Stimulated activated naive CD8-positive, alpha-beta T cell treated with anti-CD3 and anti-CD28 coated beads, Interleukin-15, Interleukin-2, amounts not matched to agents 100 ng/mL and 50 ng/mL, for 24 hours (primary cell): ENCODE results near the gene PLCB2.

Source experiments
- H3K27ac Mint-ChIP-seq: one replicate; pipeline ENCODE4 v1.8.0; 2021; ENCODE audit warnings: mild to moderate bottlenecking, mixed read lengths
- H3K27me3 Mint-ChIP-seq: one replicate; pipeline ENCODE4 v1.8.0; 2021; ENCODE audit warnings: mixed read lengths
- H3K36me3 Mint-ChIP-seq: one replicate; pipeline ENCODE4 v1.8.0; 2021; ENCODE audit warnings: low read depth, mixed read lengths
- H3K4me1 Mint-ChIP-seq: one replicate; pipeline ENCODE4 v1.8.0; 2021; ENCODE audit warnings: low read depth, mixed read lengths
- H3K4me3 Mint-ChIP-seq: one replicate; pipeline ENCODE4 v1.8.0; 2021; ENCODE audit warnings: mild to moderate bottlenecking, mixed read lengths
- H3K9me3 Mint-ChIP-seq: one replicate; pipeline ENCODE4 v1.8.0; 2021; ENCODE audit warnings: mixed read lengths

The PLCB2 gene

DNA sequence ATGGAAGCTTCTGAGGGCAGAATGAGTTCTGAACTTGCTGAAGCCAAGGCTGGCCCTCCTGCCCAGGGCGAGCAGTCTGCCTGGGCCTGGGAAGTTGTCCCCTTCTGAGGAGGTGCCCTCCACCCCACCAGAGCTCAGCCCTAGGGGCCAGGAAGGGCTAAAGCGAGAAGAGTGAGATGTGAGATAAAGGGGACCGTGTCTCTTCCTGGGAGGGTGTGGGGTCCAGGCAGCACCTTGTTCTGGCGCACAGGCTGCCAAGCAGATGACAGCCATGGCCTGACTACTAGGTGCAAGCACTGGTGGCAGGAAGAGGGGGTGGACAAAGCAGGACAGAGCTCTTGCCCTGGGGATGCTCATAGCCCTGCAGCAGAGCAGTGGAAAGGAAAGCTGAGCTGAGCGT is 65.1 kb downstream of the PLCB2 start:
- H3K27me3 Mint-ChIP-seq = peaks cover 16% of the 10 kb centered on the region
- no peak overlapping the region for H3K4me3 Mint-ChIP-seq
- H3K36me3 Mint-ChIP-seq = no peaks in the 10 kb centered on the region
- no peak overlapping the region for H3K27ac Mint-ChIP-seq
- no peaks in the 10 kb centered on the region for H3K9me3 Mint-ChIP-seq
- peaks cover 6% of the 10 kb centered on the region for H3K4me1 Mint-ChIP-seq

GRCh38 chr15:40242213-40242599 is 65.5 kb downstream of the PLCB2 start:
- peaks cover 16% of the 10 kb centered on the region for H3K27me3 Mint-ChIP-seq

GRCh38 chr15:40241269-40242212 is 66.2 kb downstream of the PLCB2 start:
- no peaks in the 10 kb centered on the region for H3K36me3 Mint-ChIP-seq
- H3K27me3 Mint-ChIP-seq = peaks cover 16% of the 10 kb centered on the region
- peaks cover 6% of the 10 kb centered on the region for H3K4me1 Mint-ChIP-seq
- no peak overlapping the region for H3K4me3 Mint-ChIP-seq
- H3K9me3 Mint-ChIP-seq = no peaks in the 10 kb centered on the region
- no peak overlapping the region for H3K27ac Mint-ChIP-seq

More at GRCh38 chr15:40242213-40242599, 65.5 kb downstream of the PLCB2 start:
- Mint-ChIP-seq H3K36me3 (no peaks in the 10 kb centered on the region), H3K4me1 (peaks cover 6% of the 10 kb centered on the region), H3K9me3 (no peaks in the 10 kb centered on the region), H3K4me3 (no peak overlapping the region), H3K27ac (no peak overlapping the region)

- no peak overlapping the region for H3K27ac Mint-ChIP-seq
- no peak overlapping the region for H3K4me3 Mint-ChIP-seq
- H3K9me3 Mint-ChIP-seq = no peaks in the 10 kb centered on the region
- peaks cover 6% of the 10 kb centered on the region for H3K4me1 Mint-ChIP-seq
- H3K27me3 Mint-ChIP-seq = peaks cover 16% of the 10 kb centered on the region
- no peaks in the 10 kb centered on the region for H3K36me3 Mint-ChIP-seq
Observed at GRCh38 chr15:40240619-40241221, 67.0 kb downstream of the PLCB2 start.

DNA sequence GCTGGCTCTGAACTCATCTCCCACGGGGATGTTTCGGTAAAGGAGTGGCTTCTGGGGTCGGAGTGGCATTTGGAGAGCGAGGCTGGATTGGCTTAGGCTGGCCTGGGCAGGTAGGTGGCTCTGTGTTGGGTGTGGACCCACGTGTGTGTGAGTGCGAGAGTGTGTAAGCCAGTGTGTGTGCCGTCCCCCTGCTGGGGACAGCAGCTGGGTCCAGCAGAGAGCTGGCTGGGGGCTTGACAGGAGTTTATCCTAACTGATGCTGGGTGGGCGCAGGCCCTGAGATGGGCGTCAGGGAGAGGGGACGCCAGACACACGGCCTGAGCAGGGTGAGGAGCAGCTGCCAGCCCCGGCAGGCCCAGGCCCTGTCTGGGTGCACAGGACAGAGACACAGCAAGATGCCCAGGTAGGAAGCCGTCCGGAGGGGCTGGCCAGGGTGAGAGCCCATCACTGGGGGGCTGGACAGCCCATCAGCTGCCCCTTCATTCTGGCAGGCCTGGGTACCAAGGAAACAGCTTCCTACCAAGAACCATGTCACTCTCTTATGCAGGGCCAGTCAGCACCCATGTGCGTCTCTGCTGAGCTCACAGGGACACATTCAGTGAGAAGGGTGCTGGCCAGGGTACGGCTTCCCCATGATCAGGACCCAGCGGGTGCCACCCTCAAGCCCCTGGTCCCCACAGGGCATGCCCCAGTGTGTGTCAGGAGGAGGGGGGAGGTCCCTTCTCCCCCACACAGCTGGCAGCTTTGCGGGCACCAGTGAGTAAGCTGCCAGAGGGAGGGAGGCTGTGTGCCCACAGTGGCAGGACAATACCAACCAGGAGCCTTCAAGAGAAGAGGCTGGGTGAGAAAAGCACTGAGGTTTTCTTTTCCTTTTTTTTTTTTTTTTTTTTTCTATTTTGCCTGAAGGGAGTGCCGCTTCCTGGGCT is 67.8 kb downstream of the PLCB2 start:
- H3K27me3 Mint-ChIP-seq = peaks cover 16% of the 10 kb centered on the region
- no peak overlapping the region for H3K27ac Mint-ChIP-seq
- peaks cover 9% of the 10 kb centered on the region for H3K4me1 Mint-ChIP-seq
- H3K9me3 Mint-ChIP-seq = no peaks in the 10 kb centered on the region
- no peak overlapping the region for H3K4me3 Mint-ChIP-seq
- H3K36me3 Mint-ChIP-seq = no peaks in the 10 kb centered on the region

- H3K4me3 Mint-ChIP-seq = no peak overlapping the region
- H3K27me3 Mint-ChIP-seq = peaks cover 16% of the 10 kb centered on the region
- H3K27ac Mint-ChIP-seq = no peak overlapping the region
- no peaks in the 10 kb centered on the region for H3K36me3 Mint-ChIP-seq
- H3K4me1 Mint-ChIP-seq = peaks cover 10% of the 10 kb centered on the region
- no peaks in the 10 kb centered on the region for H3K9me3 Mint-ChIP-seq
Observed at GRCh38 chr15:40239404-40239692, 68.4 kb downstream of the PLCB2 start.

- Mint-ChIP-seq H3K27me3 (peaks cover 16% of the 10 kb centered on the region), H3K36me3 (no peaks in the 10 kb centered on the region), H3K4me3 (no peak within 1 kb of the TSS), H3K27ac (no peak within 1 kb of the TSS), H3K9me3 (no peaks in the 10 kb centered on the region), H3K4me1 (peaks cover 10% of the 10 kb centered on the region)
Observed at GRCh38 chr15:40238532-40239403, 69.0 kb downstream of the PLCB2 start, which contains the start of gene PAK6. TSS of gene PAK6 (plus strand) at chr15:40239063. CDS start at chr15:40264786, 25,723 bp downstream.
